ENCODE measurements around the gene PHKB.
A peak's percentile ranks its signal among the peaks of the same experiment; 100 is the strongest.
"Not testable (repeated sequence)": the region's sequence is repeated elsewhere in the genome, so short reads cannot be mapped to it uniquely, and the experiment has no call there.

PHKB gene

GRCh38 chr16:47469227-47469626 lies 8.1 kb downstream of the PHKB start:
- no peak for FAIRE-seq
- no peak for DNase-seq (ENCODE audit: low spot score)

GRCh38 chr16:47470211-47470610 lies 9.1 kb downstream of the PHKB start:
- no peak for DNase-seq (ENCODE audit: low spot score)
- FAIRE-seq = no peak

GRCh38 chr16:47470810-47471209 lies 9.7 kb downstream of the PHKB start:
- FAIRE-seq (no peak), DNase-seq (ENCODE audit: low spot score) (no peak)

DNA sequence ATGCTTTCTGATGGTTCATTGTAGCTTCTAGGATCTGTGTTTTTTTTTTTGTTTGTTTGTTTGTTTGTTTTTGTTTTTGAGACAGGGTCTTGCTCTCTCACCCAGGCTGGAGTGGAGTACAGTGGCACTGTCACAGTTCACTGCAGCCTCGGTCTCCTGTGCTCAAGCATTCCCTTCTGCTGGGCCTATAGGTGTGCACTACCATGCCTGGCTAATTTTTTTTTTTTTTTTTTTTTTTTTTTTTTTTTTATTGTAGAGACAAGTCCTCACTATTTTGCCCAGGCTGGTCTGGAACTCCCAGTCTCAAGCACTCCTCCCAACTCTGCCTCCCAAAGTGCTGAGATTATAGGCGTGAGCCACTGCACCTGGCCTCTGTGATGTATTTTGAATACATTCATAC lies 11.9 kb downstream of the PHKB start:
- FAIRE-seq; DNase-seq (ENCODE audit: low spot score): not testable (repeated sequence)

DNA sequence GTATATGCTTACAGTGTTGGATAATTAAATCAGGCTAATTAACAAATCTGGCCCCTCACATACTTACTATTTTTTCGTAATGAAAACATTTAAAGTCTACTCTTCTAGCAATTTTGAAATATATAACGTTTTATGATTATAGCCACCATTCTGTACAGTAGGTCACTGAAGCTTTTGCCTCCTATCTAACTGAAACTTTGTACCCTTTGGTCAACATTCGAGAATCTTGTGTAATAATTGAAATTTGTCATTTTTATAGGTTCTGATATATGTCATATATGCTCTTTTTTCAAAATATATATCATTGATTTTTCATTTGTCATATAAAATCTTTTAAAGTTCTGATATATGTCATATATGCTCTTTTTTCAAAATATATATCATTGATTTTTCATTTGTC lies 12.7 kb downstream of the PHKB start:
- DNase-seq (ENCODE audit: low spot score) = no peak
- no peak for FAIRE-seq

- FAIRE-seq (no peak), DNase-seq (ENCODE audit: low spot score) (no peak)
Measured at GRCh38 chr16:47475786-47476185, 14.7 kb downstream of the PHKB start.

GRCh38 chr16:47476654-47477345 lies 15.7 kb downstream of the PHKB start:
- DNase-seq (ENCODE audit: low spot score) (no peak), FAIRE-seq (no peak)

- FAIRE-seq = no peak
- no peak for DNase-seq (ENCODE audit: low spot score)
Measured at GRCh38 chr16:47477679-47478078, 16.5 kb downstream of the PHKB start.

GRCh38 chr16:47480410-47480809 lies 19.3 kb downstream of the PHKB start:
- no peak for FAIRE-seq
- no peak for DNase-seq (ENCODE audit: low spot score)

GRCh38 chr16:47481698-47482374 lies 20.7 kb downstream of the PHKB start:
- FAIRE-seq = no peak
- no peak for DNase-seq (ENCODE audit: low spot score)

DNA sequence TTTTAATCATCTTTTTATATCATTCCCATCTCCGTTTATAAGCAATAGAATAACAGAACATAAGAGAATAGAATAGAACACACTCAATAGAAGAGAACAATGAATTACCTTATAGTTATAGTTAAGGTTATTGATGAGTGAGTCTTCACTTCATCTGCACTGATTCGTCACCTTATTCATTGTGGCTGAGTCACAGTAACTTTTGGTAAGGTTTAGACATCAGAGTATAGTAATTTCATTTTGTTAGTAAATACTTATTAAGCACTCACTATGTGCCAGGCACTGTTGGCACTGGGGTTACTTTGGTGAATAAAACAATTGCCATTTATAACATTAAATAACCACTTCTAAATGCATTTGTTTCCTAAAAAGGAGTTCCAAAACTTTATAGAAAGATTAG lies 22.5 kb downstream of the PHKB start:
- no peak for DNase-seq (ENCODE audit: low spot score)
- no peak for FAIRE-seq

GRCh38 chr16:47486856-47487255 lies 25.7 kb downstream of the PHKB start:
- FAIRE-seq (no peak), DNase-seq (ENCODE audit: low spot score) (no peak)

- FAIRE-seq (no peak), DNase-seq (ENCODE audit: low spot score) (no peak)
Measured at GRCh38 chr16:47488051-47488450, 26.9 kb downstream of the PHKB start.

DNA sequence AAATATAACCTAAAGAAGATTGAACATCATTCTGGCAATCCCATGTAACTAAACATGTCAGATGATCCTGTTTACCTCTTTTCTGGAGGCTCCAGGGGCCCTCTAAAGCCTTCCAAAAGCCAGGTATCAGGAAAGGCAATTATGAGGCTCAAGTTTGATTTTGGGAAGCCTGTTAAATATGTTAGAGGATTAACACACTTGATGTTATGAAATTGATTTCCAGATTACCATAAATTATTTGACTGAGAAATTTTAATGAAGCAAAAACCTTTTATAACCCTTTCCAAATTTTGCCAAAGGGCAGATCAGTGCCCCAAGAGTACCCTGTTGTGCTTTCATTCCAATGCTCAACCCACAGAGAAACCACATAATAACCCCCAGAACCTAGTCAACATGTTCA lies 29.3 kb downstream of the PHKB start:
- no peak for FAIRE-seq
- no peak for DNase-seq (ENCODE audit: low spot score)

- DNase-seq (ENCODE audit: low spot score) (no peak), FAIRE-seq (no peak)
Measured at GRCh38 chr16:47492036-47492427, 30.9 kb downstream of the PHKB start.

DNA sequence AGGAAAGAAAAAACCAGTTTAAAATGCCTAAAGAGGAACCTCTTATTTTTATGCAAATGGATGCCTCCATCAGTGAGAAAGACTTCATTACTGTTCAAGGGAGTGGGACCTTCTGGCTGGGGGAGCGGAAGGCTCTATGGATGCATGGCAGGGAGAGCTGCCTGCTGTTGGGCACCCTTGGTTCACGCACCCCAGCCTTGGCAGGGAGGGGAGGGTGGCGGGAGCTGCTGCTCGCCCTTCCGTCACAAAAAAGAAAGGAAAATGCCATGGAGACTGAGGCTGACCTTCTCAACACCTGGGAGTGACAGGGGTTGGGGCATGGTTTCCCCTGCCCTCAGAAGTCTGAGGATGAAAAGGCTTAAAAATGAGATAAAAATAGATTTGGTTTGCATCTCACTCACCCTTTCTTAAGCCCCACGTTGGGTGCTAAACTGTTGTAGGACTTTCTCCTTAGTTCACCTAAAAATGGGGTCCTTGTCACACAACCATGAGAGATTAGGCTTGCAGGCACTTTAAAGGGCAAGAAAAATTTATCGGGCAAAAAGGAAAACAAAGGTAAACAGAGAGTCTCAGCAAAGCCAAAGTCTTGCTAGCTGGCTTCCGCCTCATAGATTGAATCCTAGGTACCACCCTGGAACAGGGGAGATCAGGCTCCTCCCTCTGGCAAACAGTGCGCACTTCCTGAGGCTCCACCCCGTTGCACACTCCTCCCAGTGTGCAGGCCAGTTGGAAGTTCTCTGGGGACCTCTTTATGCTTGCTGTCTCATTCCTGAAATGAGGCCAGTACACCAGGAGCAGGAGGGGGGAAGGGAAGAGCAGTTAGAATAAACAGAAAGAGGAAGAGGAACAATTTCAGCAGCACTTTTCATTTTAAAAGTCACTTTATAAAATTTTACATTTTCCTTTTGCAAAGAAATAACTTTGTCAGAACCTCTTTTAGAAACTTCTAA lies 31.6 kb downstream of the PHKB start:
- DNase-seq (ENCODE audit: low spot score) (peak; percentile 34), FAIRE-seq (no peak)

DNA sequence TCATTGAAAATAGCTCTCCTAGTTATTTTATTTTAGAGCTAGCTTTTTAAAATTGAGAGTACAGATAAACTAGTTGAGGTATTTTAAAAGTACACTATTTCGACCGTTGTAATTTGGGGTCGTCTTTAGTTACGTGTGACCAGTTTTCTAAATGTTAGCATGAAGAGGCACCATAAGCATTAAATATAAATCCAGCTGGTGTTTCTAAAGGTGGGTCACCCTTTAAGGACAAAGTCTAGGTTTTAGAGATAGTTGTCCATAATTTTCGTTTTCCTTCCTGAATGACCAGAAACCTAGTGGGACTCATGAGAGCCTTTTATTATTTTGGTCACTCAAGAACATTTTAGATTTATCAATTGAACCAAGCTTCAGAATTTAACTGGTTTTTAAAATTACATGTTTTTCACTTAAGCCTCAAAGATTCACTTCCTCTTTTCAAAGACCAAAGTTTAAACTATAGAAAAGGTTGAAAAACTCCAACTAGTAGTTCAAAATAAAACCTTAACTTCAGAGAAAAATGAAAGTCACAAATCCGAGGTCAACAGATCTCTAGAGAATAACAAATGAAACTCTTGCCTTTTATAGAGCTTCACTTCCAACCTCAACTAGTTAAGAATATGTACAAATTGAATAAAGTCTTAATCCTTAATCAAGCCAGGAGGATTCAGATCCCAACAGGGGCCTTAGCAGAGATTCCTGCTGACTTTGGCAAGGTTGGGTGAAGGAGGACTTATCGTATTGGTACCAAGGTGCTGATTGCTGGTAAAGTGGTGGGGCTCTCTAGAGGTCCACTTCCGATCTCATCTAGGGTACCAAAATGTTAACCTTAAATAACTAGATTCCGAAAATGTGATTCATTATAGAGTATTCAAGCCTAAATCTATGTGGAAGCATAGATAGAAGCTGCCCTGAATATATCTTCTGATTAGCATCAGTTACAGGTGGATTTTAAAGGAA lies 32.5 kb downstream of the PHKB start:
- no peak for DNase-seq (ENCODE audit: low spot score)
- no peak for FAIRE-seq

- DNase-seq (ENCODE audit: low spot score) = no peak
- FAIRE-seq = no peak
Measured at GRCh38 chr16:47499080-47499699, 38.1 kb downstream of the PHKB start.

DNA sequence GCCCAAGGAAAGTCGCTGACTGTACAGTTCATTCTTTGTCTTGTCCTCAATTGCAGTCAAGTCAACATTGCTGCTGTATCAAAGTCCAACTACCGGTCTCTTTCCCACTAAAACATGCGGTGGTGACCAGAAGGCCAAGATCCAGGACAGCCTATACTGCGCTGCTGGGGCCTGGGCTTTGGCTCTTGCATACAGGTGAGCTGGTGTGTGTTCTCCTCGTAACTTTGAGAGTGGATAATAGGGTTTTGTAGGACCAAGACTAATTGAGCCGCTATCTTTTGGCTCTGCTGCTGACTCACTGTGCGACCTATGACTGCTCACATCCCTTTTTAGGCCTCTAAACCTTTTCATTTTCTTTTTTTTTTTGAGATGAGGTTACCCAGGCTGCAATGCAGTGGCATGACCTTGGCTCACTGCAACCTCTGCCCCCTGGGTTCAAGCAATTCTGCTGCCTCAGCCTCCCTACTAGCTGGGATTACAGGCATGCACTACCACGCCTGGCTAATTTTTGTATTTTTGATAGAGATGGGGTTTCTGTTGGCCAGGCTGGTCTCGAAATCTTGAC lies 38.7 kb downstream of the PHKB start:
- FAIRE-seq = no peak

GRCh38 chr16:47503936-47504335 lies 42.8 kb downstream of the PHKB start:
- FAIRE-seq = no peak

More for the DNA sequence above, 38.7 kb downstream of the PHKB start:
- no peak for DNase-seq (ENCODE audit: low spot score)

More at GRCh38 chr16:47503936-47504335, 42.8 kb downstream of the PHKB start:
- DNase-seq (ENCODE audit: low spot score) = no peak
